Omental fat pad (tissue), 4 donors: ENCODE measurements around the gene PIANP. TPM values are rescaled to one million over a fixed set of nuclear protein-coding genes. Genes with fewer than 3 reads are reported as not detected.

Experiments used
- ATAC-seq: fragments of 150-250 bp; one replicate; pipeline ENCODE4 v1.9.1; 2016; ENCODE audit warnings: mild to moderate bottlenecking, moderate library complexity; ENCODE audit not compliant: low FRiP score
- DNase-seq: peaks from one replicate; pipeline ENCODE4 v3.0.0-alpha.2; 2019; ENCODE audit warnings: low spot score
- CTCF ChIP-seq, 3 donors: fragments of 450-650 bp; IDR thresholded peaks; one replicate each; pipeline ENCODE4 v1.5.1; 2016 to 2017; ENCODE audit warnings: antibody characterized with exemption in 3 of 3, mild to moderate bottlenecking in 3 of 3, moderate library complexity in 2 of 3
- total RNA-seq, 4 donors: library from RNA; depleted of rRNA; stranded (reverse); fragments of >200 nt; gene quantifications; one replicate each; pipeline ENCODE4 v1.1.0, GENCODE V29; 2016

Gene PIANP
- total RNA-seq, 4 donors from 2014 or later = not detected

GRCh38 chr12:6696690-6697583, 3.7 kb downstream of the PIANP start:
- TF ChIP-seq CTCF (IDR thresholded peaks at IDR 0.05) = no peak
- ATAC-seq (no peak), DNase-seq (no peak)

- DNase-seq = no peak
These were observed 5.1 kb downstream of the PIANP start for GRCh38 chr12:6695313-6696045.

GRCh38 chr12:6694701-6695100, 5.9 kb downstream of the PIANP start:
- TF ChIP-seq CTCF (IDR thresholded peaks at IDR 0.05) = no peak
- ATAC-seq (no peak), DNase-seq (no peak)

More at GRCh38 chr12:6695313-6696045, 5.1 kb downstream of the PIANP start:
- TF ChIP-seq CTCF (IDR thresholded peaks at IDR 0.05) = no peak
- no peak for ATAC-seq

GRCh38 chr12:6693832-6694355, 6.7 kb downstream of the PIANP start:
- DNase-seq (no peak), ATAC-seq (no peak)
- no peak for TF ChIP-seq CTCF (IDR thresholded peaks at IDR 0.05)

GRCh38 chr12:6692888-6693287, 7.7 kb downstream of the PIANP start:
- no peak for DNase-seq
- TF ChIP-seq CTCF (IDR thresholded peaks at IDR 0.05) = no peak
- no peak for ATAC-seq

GRCh38 chr12:6691473-6691872, 9.1 kb downstream of the PIANP start:
- DNase-seq (no peak), ATAC-seq (no peak)
- TF ChIP-seq CTCF (IDR thresholded peaks at IDR 0.05) = no peak
